Epithelial cell of proximal tubule (primary cell): ENCODE results near the gene ABHD8. TPM values are rescaled to one million over a fixed set of nuclear protein-coding genes. Genes with fewer than 3 reads are reported as not detected.

Source experiments
- DNase-seq: peaks from one replicate; pipeline ENCODE4 v3.0.0-alpha.2; 2011; ENCODE audit warnings: low read depth
- H3K4me3 ChIP-seq: 2 replicates; pipeline ENCODE4 v1.5.1; 2011; ENCODE audit warnings: low read depth, mild to moderate bottlenecking, low read length
- CTCF ChIP-seq: conservative IDR thresholded peaks from 2 replicates; pipeline ENCODE4 v1.5.1; 2012; ENCODE audit warnings: low read depth, mild to moderate bottlenecking, low read length
- total RNA-seq: library from RNA; depleted of rRNA; stranded (reverse); fragments of >200 nt; gene quantifications from 2 replicates; pipeline ENCODE4 v1.2.3, GENCODE V29; 2015

The ABHD8 gene
- total RNA-seq, 1 donor from 2014 or later = 10.3 TPM

GRCh38 chr19:17338433-17339078, 35.3 kb upstream of the ABHD8 start:
- H3K4me3 ChIP-seq = peak overlapping the region; percentile 98
- no peak for DNase-seq
- no peak for TF ChIP-seq CTCF

- no peak for TF ChIP-seq CTCF
- H3K4me3 ChIP-seq = peak overlapping the region; percentile 98
- DNase-seq = no peak
Measured at GRCh38 chr19:17337675-17338432, 34.6 kb upstream of the ABHD8 start.

GRCh38 chr19:17336872-17337674, 33.8 kb upstream of the ABHD8 start, which contains the start of gene GTPBP3:
GTPBP3 (plus strand) TSS chr19:17337553; CDS start chr19:17337612, 59 bp downstream.
- no peak for TF ChIP-seq CTCF
- peak; percentile 91 for DNase-seq
- H3K4me3 ChIP-seq = peak within 1 kb of the TSS; percentile 98

- H3K4me3 ChIP-seq = peak overlapping the region; percentile 98
- TF ChIP-seq CTCF = no peak
- no peak for DNase-seq
Measured at GRCh38 chr19:17335575-17335974, 32.4 kb upstream of the ABHD8 start.

GRCh38 chr19:17334414-17335409, 31.5 kb upstream of the ABHD8 start, which contains the start of gene ANO8:
ANO8 (minus strand) TSS chr19:17334855; CDS start chr19:17334670, 185 bp downstream.
- TF ChIP-seq CTCF = no peak
- peak within 1 kb of the TSS; percentile 77 for H3K4me3 ChIP-seq
- peak; percentile 86 for DNase-seq
